Transverse colon (tissue), 4 donors: ENCODE measurements around the gene RFX1. TPM values are rescaled to one million over a fixed set of nuclear protein-coding genes. Genes with fewer than 3 reads are reported as not detected.
"Not testable (repeated sequence)": the region's sequence is repeated elsewhere in the genome, so short reads cannot be mapped to it uniquely, and the experiment has no call there.

Source experiments
- DNase-seq: peaks from one replicate; pipeline ENCODE4 v3.0.0-alpha.2; 2019
- H3K27ac ChIP-seq, 4 donors: fragments of 200-600 bp; sonication (generic); 2 replicates each; pipeline ENCODE4 v1.5.1; 2016 to 2018; ENCODE audit warnings: inconsistent platforms in 4 of 4
- H3K27me3 ChIP-seq: fragments of 200-600 bp; sonication (generic); 2 replicates; pipeline ENCODE4 v1.5.1; 2017; ENCODE audit warnings: inconsistent platforms
- H3K36me3 ChIP-seq, 4 donors: fragments of 200-600 bp; sonication (generic); 2 replicates each; pipeline ENCODE4 v1.5.1; 2017 to 2019; ENCODE audit warnings: inconsistent platforms in 4 of 4
- H3K4me1 ChIP-seq, 4 donors: fragments of 200-600 bp; sonication (generic); 2 replicates each; pipeline ENCODE4 v1.5.1; 2017 to 2020; ENCODE audit warnings: inconsistent platforms in 4 of 4
- H3K4me3 ChIP-seq, 4 donors: fragments of 200-600 bp; sonication (generic); 1 replicate in 1 of 4; 2 replicates in 3 of 4; pipeline versions ENCODE4 v1.5.1 to v1.6.1; 2017 to 2019; ENCODE audit warnings: inconsistent platforms in 4 of 4
- H3K9me3 ChIP-seq, 2 donors: fragments of 200-600 bp; sonication (generic); 2 replicates each; pipeline ENCODE4 v1.5.1; 2017 to 2019; ENCODE audit warnings: inconsistent platforms in 2 of 2
- EP300 ChIP-seq: sonication (generic); formaldehyde crosslinking; IDR thresholded peaks from one replicate; pipeline ENCODE4 v1.6.1; 2017; ENCODE audit warnings: antibody characterized with exemption, low read depth
- POLR2A ChIP-seq: fragments of 450-650 bp; IDR thresholded peaks from one replicate; pipeline ENCODE4 v1.6.1; 2016; ENCODE audit warnings: antibody characterized with exemption, mild to moderate bottlenecking, moderate library complexity
- POLR2AphosphoS5 ChIP-seq, 3 donors: sonication (generic); formaldehyde crosslinking; IDR thresholded peaks; one replicate each; pipeline ENCODE4 v1.6.1; 2016; ENCODE audit warnings: antibody characterized with exemption in 3 of 3
- WGBS, 2 donors: methylation state at CpG; one replicate each; pipeline ENCODE4 v1.1.5; 2018; ENCODE audit warnings: low coverage in 1 of 2; 5-methylcytosine and 5-hydroxymethylcytosine counted together
- in situ Hi-C, 4 donors: fragments of 200-750 bp; cut with MboI; loops; one replicate each; pipeline versions ENCODE4 v1.15.0 to v1.15.1; 2017; ENCODE audit warnings: low sequenced_read_pairs in 3 of 4, low pct_ligation_motif_present in 1 of 4, low pct_unique_long_range_greater_than_20kb in 1 of 4
- intact Hi-C: fragments of 100-400 bp; cut with DNase I; formaldehyde crosslinking; loops from one replicate; pipeline ENCODE4 v1.15.1; 2023; ENCODE audit warnings: low total_unique reads
- total RNA-seq, 4 donors: library from RNA; depleted of rRNA; stranded (reverse); fragments of >200 nt; gene quantifications; one replicate each; pipeline ENCODE4 v1.1.0, GENCODE V29; 2016
- TF ChIP-seq, protein P1 (sequence below), 5 experiments: fragments of 200-600 bp in 3 of 5; fragments of 450-650 bp in 2 of 5; sonication (generic) in 3 of 5; IDR thresholded peaks; 1 replicate in 2 of 5; 2 replicates in 3 of 5; pipeline ENCODE4 v1.5.1; 2016 to 2017; ENCODE audit warnings: antibody characterized with exemption in 5 of 5, inconsistent platforms in 3 of 5, mild to moderate bottlenecking in 2 of 5, moderate library complexity in 1 of 5

RFX1 gene
- total RNA-seq, 4 donors from 2014 or later: 3.7 to 9.0 (median 8.1) TPM

DNA sequence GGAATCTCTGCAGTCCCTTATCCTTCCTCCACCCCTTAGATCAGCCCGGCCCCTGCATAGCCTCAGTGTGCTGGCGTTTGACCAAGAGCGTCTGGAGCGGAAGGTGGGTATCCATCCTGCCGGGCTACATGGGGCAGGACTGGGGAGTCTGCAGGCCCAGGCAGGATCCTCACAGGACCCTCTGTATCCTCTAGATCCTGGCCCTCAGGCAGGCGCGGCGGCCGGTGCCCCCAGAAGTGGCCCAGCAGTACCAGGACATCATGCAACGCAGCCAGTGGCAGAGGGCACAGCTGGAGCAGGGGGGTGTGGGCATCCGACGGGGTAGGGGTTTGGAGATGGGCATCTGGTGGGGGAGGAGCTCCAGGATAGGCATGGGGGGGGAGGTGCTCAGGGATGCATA, 76.8 kb downstream of the RFX1 start:
- peaks cover 0 to 38% (median 12%) of the 10 kb centered on the region in 4 donors for H3K36me3 ChIP-seq
- H3K4me1 ChIP-seq: no peaks in the 10 kb centered on the region
- no peak overlapping the region for H3K27ac ChIP-seq
- TF ChIP-seq EP300 (no peak), POLR2A (no peak), POLR2AphosphoS5 (IDR thresholded peaks at IDR 0.05) (no peak)
- TF ChIP-seq, protein P1, sequence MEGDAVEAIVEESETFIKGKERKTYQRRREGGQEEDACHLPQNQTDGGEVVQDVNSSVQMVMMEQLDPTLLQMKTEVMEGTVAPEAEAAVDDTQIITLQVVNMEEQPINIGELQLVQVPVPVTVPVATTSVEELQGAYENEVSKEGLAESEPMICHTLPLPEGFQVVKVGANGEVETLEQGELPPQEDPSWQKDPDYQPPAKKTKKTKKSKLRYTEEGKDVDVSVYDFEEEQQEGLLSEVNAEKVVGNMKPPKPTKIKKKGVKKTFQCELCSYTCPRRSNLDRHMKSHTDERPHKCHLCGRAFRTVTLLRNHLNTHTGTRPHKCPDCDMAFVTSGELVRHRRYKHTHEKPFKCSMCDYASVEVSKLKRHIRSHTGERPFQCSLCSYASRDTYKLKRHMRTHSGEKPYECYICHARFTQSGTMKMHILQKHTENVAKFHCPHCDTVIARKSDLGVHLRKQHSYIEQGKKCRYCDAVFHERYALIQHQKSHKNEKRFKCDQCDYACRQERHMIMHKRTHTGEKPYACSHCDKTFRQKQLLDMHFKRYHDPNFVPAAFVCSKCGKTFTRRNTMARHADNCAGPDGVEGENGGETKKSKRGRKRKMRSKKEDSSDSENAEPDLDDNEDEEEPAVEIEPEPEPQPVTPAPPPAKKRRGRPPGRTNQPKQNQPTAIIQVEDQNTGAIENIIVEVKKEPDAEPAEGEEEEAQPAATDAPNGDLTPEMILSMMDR (IDR thresholded peaks at IDR 0.05): no peak
- no peaks in the 10 kb centered on the region for H3K9me3 ChIP-seq
- no peaks in the 10 kb centered on the region for H3K27me3 ChIP-seq
- 88% methylated on average over 10 of the region's 12 CpGs; no CpG with 5 or more reads in 1 of the 2 donors for WGBS, 2 donors
- DNase-seq: no peak
- H3K4me3 ChIP-seq: no peak overlapping the region
- in situ Hi-C loops: no loop called here
- intact Hi-C loops: no loop called here

DNA sequence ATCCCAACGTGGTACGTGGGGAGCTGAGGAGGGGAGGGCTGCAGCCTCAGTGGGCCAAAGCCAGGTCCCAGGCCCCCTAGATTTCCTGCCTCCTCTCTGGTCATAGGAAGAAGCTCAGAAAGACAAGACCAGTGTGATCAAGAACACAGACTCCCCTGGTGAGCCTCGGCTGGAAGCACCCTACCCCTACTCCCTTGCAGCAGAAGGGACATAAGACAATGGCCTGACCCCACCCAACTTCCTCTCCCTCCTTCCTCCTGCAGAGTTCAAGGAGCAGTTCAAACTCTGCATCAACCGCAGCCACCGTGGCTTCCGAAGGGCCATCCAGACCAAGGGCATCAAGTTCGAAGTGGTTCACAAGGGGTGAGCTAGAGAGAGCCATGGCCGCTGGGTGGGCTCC, 79.4 kb downstream of the RFX1 start:
- 89% methylated on average over 8 of the region's 8 CpGs; no CpG with 5 or more reads in 1 of the 2 donors for WGBS, 2 donors
- no peak for DNase-seq
- Histone ChIP-seq H3K4me1 (no peaks in the 10 kb centered on the region), H3K4me3 (no peak overlapping the region), H3K27me3 (no peaks in the 10 kb centered on the region), H3K9me3 (no peaks in the 10 kb centered on the region), H3K36me3 (peaks cover 0 to 58% (median 19%) of the 10 kb centered on the region in 4 donors), H3K27ac (no peak overlapping the region)
- intact Hi-C loops: no loop called here
- no peak for TF ChIP-seq POLR2A
- TF ChIP-seq POLR2AphosphoS5 (IDR thresholded peaks at IDR 0.05): no peak
- TF ChIP-seq, protein P1 (IDR thresholded peaks at IDR 0.05): no peak
- no peak for TF ChIP-seq EP300
- in situ Hi-C loops: no loop called here

DNA sequence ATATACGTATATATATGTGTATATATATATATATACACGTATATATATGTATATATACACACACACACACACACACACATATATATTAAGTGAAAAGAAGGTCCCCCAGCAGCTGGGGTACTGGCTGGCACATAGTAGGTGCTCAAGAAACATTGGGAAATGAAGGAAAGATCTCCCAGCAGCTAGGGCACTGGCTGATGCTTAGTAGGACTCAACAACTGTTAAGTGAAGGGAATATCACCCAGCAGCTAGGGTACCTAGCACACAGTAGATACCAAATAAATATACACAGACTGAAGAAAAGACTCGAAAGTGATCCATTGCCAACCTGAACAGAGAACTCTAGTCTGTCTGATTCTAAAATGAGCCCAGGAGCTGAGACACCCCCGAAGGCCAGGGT, 80.1 kb downstream of the RFX1 start:
- H3K27me3 ChIP-seq: no peaks in the 10 kb centered on the region
- H3K4me1 ChIP-seq: no peaks in the 10 kb centered on the region
- 78% methylated on average over 4 of the region's 4 CpGs; no CpG with 5 or more reads in 1 of the 2 donors for WGBS, 2 donors
- in situ Hi-C loops (no loop called here), intact Hi-C loops (no loop called here)
- no peak for DNase-seq
- TF ChIP-seq, protein P1 (IDR thresholded peaks at IDR 0.05): no peak
- no peak for TF ChIP-seq EP300
- no peak for TF ChIP-seq POLR2A
- TF ChIP-seq POLR2AphosphoS5 (IDR thresholded peaks at IDR 0.05): no peak
- peaks cover 0 to 65% (median 23%) of the 10 kb centered on the region in 4 donors for H3K36me3 ChIP-seq
- H3K27ac ChIP-seq: no peak overlapping the region
- H3K9me3 ChIP-seq: no peaks in the 10 kb centered on the region
- H3K4me3 ChIP-seq: no peak overlapping the region

DNA sequence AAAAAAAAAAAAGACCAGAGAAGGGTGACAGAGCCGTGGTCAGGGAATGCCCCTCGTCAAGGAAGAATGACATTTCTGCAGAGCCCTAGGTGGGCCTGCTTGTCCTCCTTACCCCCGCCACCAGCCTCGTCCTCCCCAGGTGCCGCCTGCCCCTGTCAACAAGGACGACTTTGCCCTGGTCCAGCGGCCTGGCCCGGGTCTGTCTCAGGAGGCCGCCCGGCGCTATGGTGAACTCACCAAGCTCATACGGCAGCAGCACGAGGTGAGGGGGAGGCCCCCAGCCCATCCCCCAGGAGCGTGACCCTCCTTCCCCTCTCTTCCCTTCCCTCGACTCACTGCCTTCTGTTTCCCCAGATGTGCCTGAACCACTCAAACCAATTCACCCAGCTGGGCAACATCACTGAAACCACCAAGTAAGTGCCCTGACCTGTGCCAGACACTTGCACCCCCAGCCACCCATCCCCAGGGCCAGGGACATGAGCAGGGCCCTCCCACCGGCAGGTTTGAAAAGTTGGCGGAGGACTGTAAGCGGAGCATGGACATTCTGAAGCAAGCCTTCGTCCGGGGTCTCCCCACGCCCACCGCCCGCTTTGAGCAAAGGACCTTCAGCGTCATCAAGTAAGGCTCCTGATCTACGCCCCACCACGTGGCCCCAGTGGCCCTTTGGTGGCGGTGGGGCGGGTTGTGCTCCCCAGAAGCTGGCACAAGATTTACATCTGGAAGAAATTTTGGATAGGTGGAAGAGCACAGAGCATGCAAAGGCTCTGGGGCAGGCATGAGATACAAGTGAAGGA, 82.7 kb downstream of the RFX1 start:
- 92 to 100% methylated on average over 2 to 28 of the region's 28 CpGs for WGBS, 2 donors
- Histone ChIP-seq H3K36me3 (peaks cover 0 to 83% (median 38%) of the 10 kb centered on the region in 4 donors), H3K4me3 (no peak overlapping the region), H3K27ac (no peak overlapping the region), H3K27me3 (no peaks in the 10 kb centered on the region), H3K9me3 (no peaks in the 10 kb centered on the region), H3K4me1 (no peaks in the 10 kb centered on the region)
- in situ Hi-C loops (no loop called here), intact Hi-C loops (no loop called here)
- TF ChIP-seq POLR2AphosphoS5 (IDR thresholded peaks at IDR 0.05) (no peak), POLR2A (no peak), EP300 (no peak)
- TF ChIP-seq, protein P1 (IDR thresholded peaks at IDR 0.05): no peak
- DNase-seq: no peak

DNA sequence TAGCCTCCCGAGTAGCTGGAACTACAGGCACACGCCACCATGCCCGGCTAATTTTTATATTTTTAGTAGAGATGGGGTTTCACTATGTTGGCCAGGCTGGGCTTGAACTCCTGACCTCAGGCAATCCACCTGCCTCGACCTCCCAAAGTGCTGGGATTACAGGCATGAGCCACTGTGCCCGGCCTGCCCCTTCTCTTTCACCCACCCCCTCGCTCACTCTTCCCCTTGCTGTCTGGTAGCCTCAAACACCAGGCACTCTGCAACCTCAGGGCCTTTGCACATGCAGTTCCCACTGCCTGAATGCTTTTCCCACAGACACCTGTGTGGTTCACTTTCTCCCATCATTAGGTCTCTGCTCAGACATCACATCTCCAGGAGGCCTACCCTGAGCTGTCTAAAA, 84.0 kb downstream of the RFX1 start:
- in situ Hi-C loops, H3K27ac ChIP-seq, H3K4me3 ChIP-seq, DNase-seq, intact Hi-C loops, H3K4me1 ChIP-seq, H3K9me3 ChIP-seq, H3K27me3 ChIP-seq: not testable (repeated sequence)
- 95% methylated on average over 6 of the region's 6 CpGs; no CpG with 5 or more reads in 1 of the 2 donors for WGBS, 2 donors
- peaks cover 0 to 78% (median 43%) of the 10 kb centered on the region in 4 donors for H3K36me3 ChIP-seq
